Middle frontal gyrus (tissue), 1 donor: Measurements from ENCODE around the gene OSGIN1.

ENCODE experiments used
- DNase-seq: peaks from one replicate; pipeline ENCODE4 v3.0.0-alpha.2; 2015; ENCODE audit warnings: low spot score; ENCODE audit errors: extremely low spot score

The OSGIN1 gene

DNA sequence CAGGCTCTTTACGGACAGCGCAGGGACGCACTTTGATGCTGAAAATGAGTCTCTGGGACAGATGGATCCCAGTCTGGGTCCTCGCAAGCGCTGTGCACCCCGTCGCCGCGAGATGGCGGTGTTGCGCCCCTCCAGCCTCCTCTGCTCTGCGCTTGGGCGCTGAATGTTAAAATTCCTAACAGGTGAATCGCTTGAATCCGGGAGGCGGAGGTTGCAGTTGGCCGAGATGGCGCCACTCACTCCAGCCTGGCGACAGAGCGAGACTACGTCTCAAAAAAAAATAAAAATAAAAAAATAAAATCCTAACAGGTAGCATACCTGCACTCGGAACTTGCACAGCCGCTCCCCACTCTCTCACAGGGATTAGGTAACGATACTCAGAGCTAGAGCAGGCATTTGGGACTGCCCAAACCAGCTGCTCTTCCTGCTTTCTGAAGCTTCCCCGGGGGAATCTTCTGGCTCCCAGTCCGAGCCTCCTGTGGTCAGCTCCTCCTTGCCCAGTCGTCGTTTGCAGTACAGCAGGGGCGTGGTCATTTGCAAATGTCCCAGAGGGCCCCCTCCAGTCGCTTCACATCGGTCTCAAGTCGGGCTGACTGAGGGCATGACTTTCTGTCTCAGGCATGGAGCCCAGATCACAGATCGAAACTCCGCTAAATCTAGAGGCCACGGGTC lies 26.2 kb upstream of the OSGIN1 start:
- DNase-seq, result peak; percentile 26

- no peak for DNase-seq
Measured at GRCh38 chr16:83928341-83929055, 24.5 kb upstream of the OSGIN1 start.

GRCh38 chr16:83929811-83930555 lies 23.1 kb upstream of the OSGIN1 start:
- DNase-seq, result no peak

DNA sequence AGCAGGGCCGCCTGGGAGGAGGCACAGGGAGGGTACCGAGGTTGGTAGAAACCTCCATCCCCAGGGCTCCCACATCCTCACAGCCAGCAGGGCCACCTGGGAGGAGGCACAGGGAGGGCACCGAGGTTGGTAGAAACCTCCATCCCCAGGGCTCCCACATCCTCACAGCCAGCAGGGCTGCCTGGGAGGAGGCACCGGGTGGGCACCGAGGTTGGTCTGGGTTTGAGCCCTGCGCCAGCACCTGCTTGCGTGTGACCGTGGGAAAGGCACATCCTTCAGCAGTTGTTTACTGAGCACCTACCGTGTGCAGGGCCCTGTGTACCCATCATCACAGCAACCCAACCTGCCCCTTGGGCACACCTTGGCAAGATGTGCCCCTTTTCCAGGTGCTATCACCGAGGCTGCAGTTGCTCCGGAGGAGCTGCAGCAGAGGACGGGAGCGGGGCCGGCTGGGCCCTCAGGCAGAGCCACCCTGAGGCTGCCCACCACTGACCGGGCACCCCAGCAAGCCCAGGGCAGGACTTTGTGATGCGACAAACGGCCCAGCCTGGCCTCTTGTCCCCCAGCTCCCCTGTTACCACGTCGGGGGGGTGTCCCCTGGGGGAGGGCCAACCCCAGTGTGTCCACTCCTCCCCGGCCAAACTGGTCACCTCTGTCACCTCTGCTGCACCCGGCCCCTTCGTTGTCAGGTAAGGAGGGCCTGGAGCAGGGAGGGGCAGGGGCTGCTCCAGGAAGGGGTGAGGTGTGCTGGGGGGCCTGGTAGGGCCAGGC lies 22.1 kb upstream of the OSGIN1 start:
- DNase-seq, result no peak

DNA sequence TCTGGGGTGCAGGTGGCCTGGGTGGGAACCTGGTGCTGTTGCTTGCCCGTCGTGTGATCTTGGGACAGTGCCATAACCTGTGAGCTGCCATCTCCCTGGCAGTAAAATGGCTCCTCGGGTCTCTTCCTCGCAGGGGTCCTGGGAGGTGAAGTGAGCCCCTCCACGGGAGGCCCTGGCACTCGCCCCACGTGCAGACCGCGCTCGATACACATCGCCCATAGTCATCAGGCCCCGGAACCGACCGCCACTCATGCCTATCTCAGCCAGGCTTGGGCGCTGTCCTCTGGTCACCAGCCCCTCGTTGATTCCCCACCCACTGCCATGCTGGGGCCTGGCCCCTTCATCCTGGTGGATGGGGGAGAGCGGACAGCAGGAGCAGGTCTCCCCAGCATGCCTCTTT lies 21.5 kb upstream of the OSGIN1 start:
- no peak for DNase-seq

- DNase-seq, result no peak
Measured at GRCh38 chr16:83932304-83932703, 20.7 kb upstream of the OSGIN1 start.

DNA sequence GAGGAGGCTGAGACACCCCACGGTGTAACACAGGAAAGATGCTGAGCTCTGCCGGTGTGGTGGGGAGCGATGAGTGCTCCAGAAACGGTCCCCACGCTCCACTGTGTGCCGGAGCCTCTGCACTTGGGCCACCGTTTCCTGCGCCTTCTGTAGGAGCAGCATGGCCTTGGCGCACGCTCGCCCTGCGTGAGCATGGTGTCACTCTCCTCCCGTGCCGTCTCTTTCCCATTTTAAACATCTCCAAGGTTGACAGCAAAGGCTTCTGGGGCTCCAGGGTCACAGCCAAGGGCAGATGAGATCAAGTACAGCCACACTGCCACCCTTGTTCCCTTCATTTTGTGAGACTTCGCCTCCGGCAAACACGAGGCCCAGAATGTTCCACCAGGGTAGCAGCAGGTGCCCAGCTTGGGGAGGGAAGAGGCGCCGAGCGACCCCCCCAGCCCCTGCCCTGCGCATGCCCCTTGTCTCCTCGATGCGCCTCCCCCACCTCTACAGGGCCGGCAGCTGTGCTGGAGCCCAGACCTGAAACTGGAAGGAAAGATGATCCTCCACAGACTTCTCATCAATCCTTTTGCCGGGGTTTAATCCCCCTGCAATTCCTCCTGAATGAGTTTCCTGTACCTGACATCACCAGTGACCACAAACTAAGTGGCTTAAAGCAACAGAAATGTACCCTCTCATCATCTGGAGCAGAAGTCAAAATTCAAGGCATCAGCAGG lies 19.9 kb upstream of the OSGIN1 start:
- DNase-seq, result no peak

- DNase-seq, result peak; percentile 18
Measured at GRCh38 chr16:83933885-83934683, 19.0 kb upstream of the OSGIN1 start.

DNA sequence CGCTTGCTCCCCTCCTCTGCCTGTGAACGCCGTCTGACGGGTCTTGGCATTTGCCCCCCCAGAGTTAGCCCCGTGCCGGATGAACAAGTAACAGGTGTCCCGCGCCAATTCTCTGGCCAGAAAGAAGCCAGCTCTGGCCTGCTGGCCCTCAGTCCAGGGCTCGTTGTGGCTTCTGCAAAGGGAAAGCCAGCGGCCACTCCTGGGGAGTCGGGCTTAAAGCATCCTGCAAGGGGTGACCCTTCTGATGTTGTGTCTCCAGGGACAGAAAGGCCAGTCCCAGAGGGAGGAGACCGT lies 18.4 kb upstream of the OSGIN1 start:
- DNase-seq, result no peak

- DNase-seq, result no peak
Measured at GRCh38 chr16:83935005-83935857, 17.8 kb upstream of the OSGIN1 start.

GRCh38 chr16:83935858-83936255 lies 17.2 kb upstream of the OSGIN1 start:
- no peak for DNase-seq

DNA sequence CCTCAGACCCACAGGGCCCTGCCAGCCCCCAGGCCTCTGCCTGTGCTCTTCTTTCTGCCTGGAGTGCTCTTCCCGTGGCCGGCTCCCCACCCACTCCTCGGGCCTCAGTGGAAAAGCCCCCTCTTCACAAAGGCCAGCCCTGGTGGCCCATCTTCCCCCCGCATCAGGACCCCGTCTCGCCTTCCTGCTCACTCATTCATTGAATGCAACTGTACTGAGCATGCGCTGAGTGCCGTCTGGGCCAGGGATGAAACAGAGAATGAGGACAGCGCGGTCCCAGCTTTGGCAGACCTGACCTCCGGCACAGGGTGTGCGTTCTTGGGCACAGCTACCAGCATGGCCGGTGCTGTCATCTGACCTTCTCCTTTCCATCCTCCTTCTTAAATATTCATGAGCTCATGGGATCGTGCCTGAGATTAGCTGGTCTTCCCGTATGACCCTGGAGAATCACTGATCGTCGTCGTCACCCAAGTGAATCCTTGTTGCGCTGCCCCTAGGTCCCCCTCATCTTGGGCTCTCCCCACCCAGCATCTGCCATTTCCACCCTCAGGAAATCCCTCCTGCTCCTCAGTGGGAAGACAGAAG lies 16.4 kb upstream of the OSGIN1 start:
- DNase-seq, result no peak

- DNase-seq, result no peak
Measured at GRCh38 chr16:83937267-83937666, 15.8 kb upstream of the OSGIN1 start.

DNA sequence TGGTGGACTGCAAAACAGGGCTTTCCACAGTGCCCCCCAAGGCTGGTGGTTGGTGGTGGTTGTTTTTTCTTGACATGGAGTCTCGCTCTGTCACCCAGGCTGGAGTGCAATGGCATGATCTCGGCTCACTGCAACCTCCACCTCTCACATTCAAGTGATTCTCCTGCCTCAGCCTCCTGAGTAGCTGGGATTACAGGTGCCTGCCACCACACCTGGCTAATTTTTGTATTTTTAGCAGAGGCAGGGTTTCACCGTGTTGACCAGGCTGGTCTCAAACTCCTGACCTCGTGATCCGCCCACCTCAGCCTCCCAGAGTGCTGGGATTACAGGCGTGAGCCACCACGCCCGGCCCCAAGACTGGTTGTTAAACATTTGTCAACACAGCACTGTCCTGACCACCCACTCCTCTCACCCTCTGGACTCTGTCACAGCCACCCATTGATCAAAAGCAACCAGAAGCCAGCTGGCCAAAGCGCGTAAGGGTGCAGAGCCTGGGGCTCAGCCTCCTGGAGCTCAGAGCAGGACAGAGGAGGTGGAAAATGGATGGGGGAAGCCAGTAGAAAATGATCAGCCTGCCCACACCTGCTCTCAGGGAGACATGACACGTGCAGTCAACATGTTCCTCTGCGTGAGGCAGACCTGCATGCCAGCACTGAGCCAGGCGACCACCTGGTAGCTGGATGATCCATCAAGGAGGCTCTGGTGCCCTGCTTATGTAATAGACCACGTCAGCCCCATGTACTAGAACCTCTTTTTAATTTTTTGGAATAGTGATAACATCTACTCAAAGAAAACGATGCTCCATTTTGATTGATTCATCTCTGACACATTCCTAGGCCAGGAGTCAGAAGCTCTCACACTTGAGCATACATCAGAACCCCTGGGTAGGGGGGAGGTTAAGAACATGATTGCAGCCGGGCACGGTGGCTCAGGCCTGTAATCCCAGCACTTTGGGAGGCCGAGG lies 14.8 kb upstream of the OSGIN1 start:
- no peak for DNase-seq

DNA sequence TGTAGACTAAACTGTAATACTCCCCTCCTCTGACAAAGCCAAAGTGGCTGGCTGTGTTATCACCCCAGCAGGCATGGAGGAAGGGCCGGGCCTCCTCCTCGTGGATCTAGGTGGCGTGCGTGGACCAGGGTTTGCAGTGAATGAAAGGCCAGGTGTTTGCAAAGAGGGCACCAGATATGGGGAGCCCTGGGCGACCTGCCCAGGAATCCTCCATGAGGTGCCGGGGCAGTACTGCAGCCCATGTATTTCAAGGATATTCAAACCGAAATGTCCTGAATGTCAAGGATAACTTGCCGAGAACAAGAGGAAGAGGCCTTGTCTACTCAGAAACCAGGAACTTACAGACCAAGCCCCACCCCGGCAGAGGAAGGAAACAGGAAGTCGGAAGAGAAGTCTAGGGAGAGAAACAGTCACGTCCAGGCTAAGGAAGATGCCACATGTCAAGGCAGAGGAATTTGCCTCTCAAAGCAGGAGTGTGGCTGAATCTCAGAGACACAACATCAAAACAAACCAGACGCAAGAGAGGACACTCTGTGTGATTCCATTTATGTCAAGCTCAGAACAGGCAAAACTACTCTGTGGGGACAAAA lies 13.7 kb upstream of the OSGIN1 start:
- no peak for DNase-seq

DNA sequence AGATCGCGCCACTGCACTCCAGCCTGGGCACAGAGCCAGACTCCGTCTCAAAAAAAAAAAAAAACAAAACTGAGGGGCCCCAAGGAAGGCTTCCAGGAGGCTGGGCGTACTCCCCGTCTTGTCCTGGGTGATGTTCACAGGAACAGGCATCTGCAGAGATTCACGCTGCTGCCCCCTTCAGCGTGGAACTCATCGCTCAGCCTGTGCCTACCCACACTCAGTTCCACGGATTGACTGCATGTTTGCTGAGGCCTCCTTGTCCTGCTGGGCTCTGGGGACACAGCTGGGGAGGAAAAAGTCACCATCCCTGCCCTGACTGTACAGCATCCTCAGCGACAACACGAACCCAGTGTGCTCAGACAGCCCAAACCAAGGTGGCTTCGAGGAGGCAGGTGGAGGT lies 12.9 kb upstream of the OSGIN1 start:
- DNase-seq, result no peak

- no peak for DNase-seq
Measured at GRCh38 chr16:83940630-83941378, 12.2 kb upstream of the OSGIN1 start.
